Measurements from ENCODE around the gene DOCK6. TPM values are rescaled to one million over a fixed set of nuclear protein-coding genes. Genes with fewer than 3 reads are reported as not detected.
A peak's percentile ranks its signal among the peaks of the same experiment; 100 is the strongest.
"Not testable (repeated sequence)": the region's sequence is repeated elsewhere in the genome, so short reads cannot be mapped to it uniquely, and the experiment has no call there.

DOCK6 gene
- polyA plus RNA-seq, 6 donors from 2014 or later = 0.18 to 0.87 (median 0.31) TPM; not detected in 1

- H3K4me1 Mint-ChIP-seq = peaks cover 14 to 25% (median 19%) of the 10 kb centered on the region in 3 donors
- no peaks in the 10 kb centered on the region for H3K36me3 Mint-ChIP-seq
- H3K4me3 Mint-ChIP-seq = no peak overlapping the region
- H3K9me3 Mint-ChIP-seq = no peaks in the 10 kb centered on the region
- H3K27me3 Mint-ChIP-seq = peaks cover 4 to 20% (median 18%) of the 10 kb centered on the region in 3 donors
- peak overlapping the region in 1 of 6 donors; percentile 38 for H3K27ac Mint-ChIP-seq
- DNase-seq (no peak), ATAC-seq (ENCODE audit: low read depth in 2 of 2) (no peak)
Measured at GRCh38 chr19:11192957-11193939, 69.1 kb downstream of the DOCK6 start.

- DNase-seq = peak; percentile 46
- Mint-ChIP-seq H3K27ac (peak overlapping the region in 4 of 6 donors; percentile 54 to 92 (median 84)), H3K36me3 (no peaks in the 10 kb centered on the region), H3K27me3 (peaks cover 4 to 18% (median 18%) of the 10 kb centered on the region in 3 donors), H3K9me3 (no peaks in the 10 kb centered on the region), H3K4me3 (peak overlapping the region in 1 of 8 donors; percentile 51), H3K4me1 (peaks cover 14 to 20% (median 16%) of the 10 kb centered on the region in 3 donors)
- ATAC-seq (ENCODE audit: low read depth in 2 of 2) = peak; percentile 62 to 84
Measured at GRCh38 chr19:11191934-11192333, 70.4 kb downstream of the DOCK6 start.

DNA sequence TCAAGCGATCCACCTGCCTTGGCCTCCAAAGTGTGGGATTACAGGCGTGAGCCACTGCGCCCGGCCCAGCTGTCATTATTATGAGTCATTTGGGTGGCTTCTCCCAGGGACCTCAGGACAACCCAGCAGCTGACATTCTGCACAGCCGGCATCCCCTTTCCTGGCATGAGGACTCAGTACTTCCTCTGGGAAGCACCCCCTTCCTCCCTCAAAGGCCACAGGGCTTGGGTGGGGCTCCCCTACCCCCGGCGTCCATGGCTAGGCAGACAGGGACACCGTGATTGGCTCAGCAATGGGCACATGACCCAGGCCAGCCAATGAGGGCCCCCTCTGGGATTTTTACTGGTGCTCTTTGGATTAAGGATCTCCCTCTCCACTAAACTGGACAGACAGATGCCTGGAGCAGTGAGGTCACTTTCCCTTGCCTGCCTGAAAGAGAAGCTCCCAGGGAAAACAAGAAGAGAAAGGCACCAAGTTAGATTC lies 71.0 kb downstream of the DOCK6 start:
- Mint-ChIP-seq H3K4me1 (peaks cover 8 to 16% (median 14%) of the 10 kb centered on the region in 3 donors), H3K9me3 (no peaks in the 10 kb centered on the region), H3K27ac (peak overlapping the region in 1 of 6 donors; percentile 81), H3K36me3 (no peaks in the 10 kb centered on the region), H3K4me3 (no peak overlapping the region), H3K27me3 (peaks cover 4 to 12% (median 12%) of the 10 kb centered on the region in 3 donors)
- DNase-seq (no peak), ATAC-seq (ENCODE audit: low read depth in 2 of 2) (no peak)

DNA sequence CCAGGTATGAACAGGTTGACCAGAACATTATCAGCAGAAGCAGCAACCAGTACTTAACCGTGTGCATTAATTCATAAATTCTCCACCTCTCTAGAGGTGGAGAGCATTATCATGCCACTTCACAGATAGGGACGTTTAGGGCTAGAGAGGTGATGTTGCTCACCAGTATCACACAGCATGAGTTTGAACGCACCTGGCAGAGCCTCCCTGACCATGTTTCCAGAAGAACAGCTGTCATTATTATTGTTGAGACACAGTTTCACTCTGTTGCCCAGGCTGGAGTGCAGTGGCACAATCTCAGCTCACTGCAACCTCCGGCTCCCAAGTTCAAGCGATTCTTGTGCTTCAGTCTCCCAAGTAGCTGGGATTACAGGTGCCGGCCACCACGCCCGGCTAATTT lies 71.8 kb downstream of the DOCK6 start:
- no peak for DNase-seq
- Mint-ChIP-seq H3K4me1 (peaks cover 3 to 11% (median 8%) of the 10 kb centered on the region in 3 donors), H3K27ac (no peak overlapping the region), H3K36me3 (no peaks in the 10 kb centered on the region), H3K27me3 (peaks cover 2 to 4% (median 4%) of the 10 kb centered on the region in 3 donors), H3K4me3 (no peak overlapping the region), H3K9me3 (no peaks in the 10 kb centered on the region)
- no peak for ATAC-seq (ENCODE audit: low read depth in 2 of 2)

GRCh38 chr19:11187441-11187840 lies 74.9 kb downstream of the DOCK6 start:
- ATAC-seq (ENCODE audit: low read depth in 2 of 2) (no peak), DNase-seq (no peak)
- H3K4me3 Mint-ChIP-seq = peak overlapping the region in 1 of 8 donors; percentile 51
- peaks cover 0 to 8% (median 3%) of the 10 kb centered on the region in 3 donors for H3K27me3 Mint-ChIP-seq
- peak overlapping the region in 1 of 6 donors; percentile 34 for H3K27ac Mint-ChIP-seq
- no peaks in the 10 kb centered on the region for H3K36me3 Mint-ChIP-seq
- peaks cover 0 to 3% (median 0%) of the 10 kb centered on the region in 7 donors for H3K9me3 Mint-ChIP-seq
- H3K4me1 Mint-ChIP-seq = peaks cover 0 to 11% (median 8%) of the 10 kb centered on the region in 3 donors

- Mint-ChIP-seq H3K9me3 (peaks cover 0 to 3% (median 0%) of the 10 kb centered on the region in 7 donors), H3K4me3 (no peak overlapping the region), H3K27ac (no peak overlapping the region), H3K27me3 (peaks cover 6 to 11% (median 10%) of the 10 kb centered on the region in 3 donors), H3K4me1 (peaks cover 12 to 22% (median 20%) of the 10 kb centered on the region in 3 donors), H3K36me3 (no peaks in the 10 kb centered on the region)
- DNase-seq (no peak), ATAC-seq (ENCODE audit: low read depth in 2 of 2) (no peak)
Measured at GRCh38 chr19:11182994-11183393, 79.3 kb downstream of the DOCK6 start.

DNA sequence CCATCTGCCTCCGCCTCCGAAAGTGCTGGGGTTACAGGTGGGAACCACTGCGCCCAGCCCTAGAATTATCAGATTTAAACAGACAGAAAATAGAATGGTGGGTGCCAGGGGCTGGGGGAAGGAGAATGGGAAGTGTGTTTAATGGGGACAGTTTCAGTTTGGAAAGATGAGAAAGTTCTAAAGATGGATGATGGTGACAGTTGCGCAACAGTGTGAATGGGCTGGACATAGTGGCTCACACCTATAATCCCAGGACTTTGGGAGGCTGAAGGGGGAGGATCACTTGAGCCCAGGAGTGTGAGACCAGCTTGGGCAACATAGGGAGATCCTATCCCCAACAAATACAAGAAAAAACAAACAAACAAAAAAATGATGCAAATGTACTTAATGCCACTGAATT lies 80.8 kb downstream of the DOCK6 start:
- Mint-ChIP-seq H3K27ac (peak overlapping the region in 1 of 6 donors; percentile 71), H3K9me3 (peaks cover 0 to 3% (median 0%) of the 10 kb centered on the region in 7 donors), H3K27me3 (peaks cover 10 to 13% (median 11%) of the 10 kb centered on the region in 3 donors), H3K4me1 (peaks cover 12 to 20% (median 20%) of the 10 kb centered on the region in 3 donors), H3K36me3 (no peaks in the 10 kb centered on the region), H3K4me3 (peak overlapping the region in 1 of 8 donors; percentile 53)
- ATAC-seq (ENCODE audit: low read depth in 2 of 2) (no peak), DNase-seq (no peak)

GRCh38 chr19:11180975-11181374 lies 81.3 kb downstream of the DOCK6 start:
- ATAC-seq (ENCODE audit: low read depth in 2 of 2); H3K36me3 Mint-ChIP-seq; H3K9me3 Mint-ChIP-seq; DNase-seq; H3K4me3 Mint-ChIP-seq; H3K27ac Mint-ChIP-seq: not testable (repeated sequence)
- Mint-ChIP-seq H3K4me1 (peaks cover 12 to 20% (median 20%) of the 10 kb centered on the region in 3 donors), H3K27me3 (peaks cover 10 to 13% (median 11%) of the 10 kb centered on the region in 3 donors)

DNA sequence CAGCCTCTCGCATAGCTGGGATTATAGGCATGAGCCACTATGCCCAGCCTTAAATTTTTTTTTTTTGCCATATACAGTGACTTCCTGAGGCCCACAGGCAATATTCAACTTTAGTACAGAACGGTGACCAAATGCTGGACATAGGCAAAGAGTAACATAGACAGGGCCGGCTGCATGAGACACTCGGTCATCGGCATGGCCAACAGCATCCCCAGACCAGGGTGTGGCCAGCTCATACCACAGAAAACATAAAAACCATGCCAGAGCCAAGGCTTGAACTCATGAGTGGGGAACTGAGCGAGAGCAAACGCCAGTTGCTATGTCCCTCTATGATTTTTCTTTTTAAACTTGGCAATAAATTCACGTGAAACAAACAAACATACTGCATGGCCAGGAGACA lies 82.0 kb downstream of the DOCK6 start:
- peaks cover 10 to 13% (median 11%) of the 10 kb centered on the region in 3 donors for H3K27me3 Mint-ChIP-seq
- H3K4me3 Mint-ChIP-seq = peak overlapping the region in 5 of 8 donors; percentile 31 to 84 (median 39)
- no peak for DNase-seq
- no peaks in the 10 kb centered on the region for H3K36me3 Mint-ChIP-seq
- H3K9me3 Mint-ChIP-seq = peaks cover 0 to 3% (median 0%) of the 10 kb centered on the region in 7 donors
- ATAC-seq (ENCODE audit: low read depth in 2 of 2) = no peak
- peak overlapping the region in 2 of 6 donors; percentile 78 to 87 for H3K27ac Mint-ChIP-seq
- peaks cover 12 to 20% (median 20%) of the 10 kb centered on the region in 3 donors for H3K4me1 Mint-ChIP-seq

GRCh38 chr19:11179716-11180297 lies 82.5 kb downstream of the DOCK6 start:
- H3K27me3 Mint-ChIP-seq = peaks cover 10 to 13% (median 11%) of the 10 kb centered on the region in 3 donors
- H3K4me1 Mint-ChIP-seq = peaks cover 12 to 20% (median 20%) of the 10 kb centered on the region in 3 donors
- peak; percentile 56 for DNase-seq
- ATAC-seq (ENCODE audit: low read depth in 2 of 2) = peak; percentile 97
- H3K27ac Mint-ChIP-seq = peak overlapping the region in 2 of 6 donors; percentile 78 to 87
- H3K4me3 Mint-ChIP-seq = peak overlapping the region in 5 of 8 donors; percentile 31 to 84 (median 39)
- H3K36me3 Mint-ChIP-seq = no peaks in the 10 kb centered on the region
- peaks cover 0 to 3% (median 0%) of the 10 kb centered on the region in 7 donors for H3K9me3 Mint-ChIP-seq

- H3K27me3 Mint-ChIP-seq = peaks cover 10 to 13% (median 11%) of the 10 kb centered on the region in 3 donors
- not testable (repeated sequence) for H3K4me3 Mint-ChIP-seq; ATAC-seq (ENCODE audit: low read depth in 2 of 2); H3K27ac Mint-ChIP-seq; H3K9me3 Mint-ChIP-seq; H3K36me3 Mint-ChIP-seq; DNase-seq
- H3K4me1 Mint-ChIP-seq = peaks cover 12 to 20% (median 20%) of the 10 kb centered on the region in 3 donors
Measured at GRCh38 chr19:11179145-11179465, 83.2 kb downstream of the DOCK6 start.

- ATAC-seq (ENCODE audit: low read depth in 2 of 2) (no peak), DNase-seq (no peak)
- H3K4me3 Mint-ChIP-seq = peak overlapping the region in 1 of 8 donors; percentile 57
- H3K9me3 Mint-ChIP-seq = no peaks in the 10 kb centered on the region
- H3K4me1 Mint-ChIP-seq = peaks cover 12 to 20% (median 14%) of the 10 kb centered on the region in 3 donors
- peak overlapping the region in 3 of 6 donors; percentile 37 to 66 (median 42) for H3K27ac Mint-ChIP-seq
- peaks cover 5 to 11% (median 7%) of the 10 kb centered on the region in 3 donors for H3K27me3 Mint-ChIP-seq
- H3K36me3 Mint-ChIP-seq = no peaks in the 10 kb centered on the region
Measured at GRCh38 chr19:11177592-11177991, 84.7 kb downstream of the DOCK6 start.
